DMS153 treated with DMSO at 0.1 percent for 48 hours (cell line): ENCODE measurements around the gene ZKSCAN5.
"Not testable (repeated sequence)": the region's sequence is repeated elsewhere in the genome, so short reads cannot be mapped to it uniquely, and the experiment has no call there.

Experiments used
- DNase-seq: peaks from one replicate; lab custom pipeline; 2025; ENCODE audit not compliant: unreplicated experiment; lab: John Stamatoyannopoulos, UW

The ZKSCAN5 gene

GRCh38 chr7:99497766-99498545 is 6.5 kb upstream of the ZKSCAN5 start:
- DNase-seq, result no peak

- no peak for DNase-seq
Observed at GRCh38 chr7:99498546-99498944, 5.9 kb upstream of the ZKSCAN5 start.

DNA sequence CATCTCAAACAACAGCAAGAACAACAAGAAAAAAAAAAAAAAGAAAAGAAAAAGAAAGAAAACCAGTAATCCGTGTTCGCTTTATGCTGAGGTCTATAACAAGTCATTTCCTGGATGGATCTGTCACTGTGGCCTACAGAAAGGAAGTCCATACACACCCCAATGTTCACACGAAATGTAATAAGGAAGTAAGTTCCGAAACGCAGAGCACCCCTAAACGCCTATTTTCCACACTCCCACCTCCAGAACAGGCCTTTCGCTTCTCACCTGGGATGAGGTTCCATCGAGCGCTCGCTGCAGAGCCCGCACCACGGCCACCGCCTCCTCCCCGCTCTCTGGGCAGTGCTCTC is 5.1 kb upstream of the ZKSCAN5 start:
- no peak for DNase-seq

DNA sequence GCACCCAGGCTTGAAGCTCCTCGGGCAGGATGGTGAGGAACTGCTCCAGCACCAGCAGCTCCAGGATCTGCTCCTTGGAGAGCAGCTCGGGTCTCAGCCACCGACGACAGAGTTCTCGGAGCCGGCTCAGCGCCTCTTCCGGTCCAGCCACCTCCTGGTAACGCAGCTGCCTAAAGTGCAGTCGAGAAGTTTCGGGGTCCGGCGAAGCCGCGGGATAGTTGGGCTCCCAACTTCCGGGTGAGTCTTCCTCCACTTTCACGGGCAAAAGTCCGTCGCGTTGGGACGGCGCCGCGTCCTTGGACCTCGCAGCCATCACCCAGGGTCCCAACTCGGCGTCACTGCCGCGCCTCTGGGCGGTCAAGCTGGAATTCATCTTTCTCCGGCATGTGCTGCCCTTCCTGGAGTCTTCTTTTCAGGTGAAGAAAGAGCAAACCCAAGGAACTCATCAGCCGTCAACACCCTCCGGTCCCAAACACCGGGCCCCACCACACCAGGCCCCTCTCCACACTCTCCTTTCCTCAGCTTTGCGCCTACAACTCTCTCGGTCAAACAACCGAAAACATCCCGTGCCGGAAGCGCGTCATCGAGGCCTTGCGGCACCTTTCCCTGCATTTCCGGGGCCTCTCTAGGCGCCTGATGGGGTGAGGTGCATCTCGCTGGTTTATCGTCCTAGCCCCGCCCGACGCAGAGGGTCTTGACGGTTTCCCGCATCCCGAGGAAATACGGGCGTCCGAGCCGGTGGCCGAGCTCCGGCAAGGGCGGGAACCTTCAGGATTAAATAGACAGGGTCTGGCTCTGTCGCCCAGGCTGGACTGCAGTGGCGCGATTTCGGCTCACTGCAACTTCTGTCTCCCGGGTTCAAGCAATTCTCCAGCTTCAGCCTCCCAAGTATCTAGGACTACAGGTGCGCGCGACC is 4.5 kb upstream of the ZKSCAN5 start, which contains the start of gene ZNF394:
TSS of gene ZNF394 (minus strand) at position 561 of the 916 bp plus-strand sequence. CDS start at position 373, 188 bp downstream.
- DNase-seq, result peak; percentile 87

GRCh38 chr7:99500637-99501009 is 3.8 kb upstream of the ZKSCAN5 start:
- no peak for DNase-seq

DNA sequence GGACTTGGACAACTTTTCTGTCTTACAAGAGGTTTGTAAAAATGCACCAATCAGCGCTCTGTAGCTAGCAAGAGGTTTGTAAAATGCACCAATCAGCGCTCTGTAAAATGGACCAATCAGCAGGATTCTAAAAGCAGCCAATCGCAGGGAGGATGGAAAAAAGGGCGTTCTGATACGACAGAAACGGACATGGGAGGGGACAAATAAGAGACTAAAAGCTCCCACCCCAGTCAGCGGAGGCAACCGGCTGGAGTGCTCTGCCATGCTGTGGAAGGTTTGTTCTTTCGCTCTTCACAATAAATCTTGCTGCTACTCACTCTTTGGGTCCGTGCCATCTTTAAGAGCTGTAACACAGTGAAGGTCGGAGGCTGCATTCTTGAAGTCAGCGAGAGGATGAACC is 3.2 kb upstream of the ZKSCAN5 start:
- DNase-seq, result not testable (repeated sequence)

GRCh38 chr7:99504281-99504602 is 220 bp upstream of the ZKSCAN5 start:
- DNase-seq, result no peak

DNA sequence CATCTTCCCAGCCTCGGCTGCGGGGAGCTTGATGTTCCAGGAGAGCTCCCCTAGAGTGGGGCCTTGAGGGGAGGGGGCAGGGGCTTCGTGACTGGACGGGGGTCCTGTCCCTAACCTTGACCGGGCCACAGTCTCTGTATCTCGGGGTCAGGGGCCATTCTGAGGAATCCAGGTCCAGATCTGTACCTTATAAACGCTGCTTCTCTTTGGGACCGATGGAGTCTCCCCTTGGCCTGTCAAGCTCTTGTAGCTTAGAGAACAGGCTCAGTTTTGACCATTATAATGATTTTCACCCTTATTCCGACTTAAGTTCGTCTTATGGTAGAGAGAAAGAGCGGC is 831 bp downstream of the ZKSCAN5 start:
- no peak for DNase-seq

- DNase-seq, result no peak
Observed at GRCh38 chr7:99514050-99514449, 9.6 kb downstream of the ZKSCAN5 start.

DNA sequence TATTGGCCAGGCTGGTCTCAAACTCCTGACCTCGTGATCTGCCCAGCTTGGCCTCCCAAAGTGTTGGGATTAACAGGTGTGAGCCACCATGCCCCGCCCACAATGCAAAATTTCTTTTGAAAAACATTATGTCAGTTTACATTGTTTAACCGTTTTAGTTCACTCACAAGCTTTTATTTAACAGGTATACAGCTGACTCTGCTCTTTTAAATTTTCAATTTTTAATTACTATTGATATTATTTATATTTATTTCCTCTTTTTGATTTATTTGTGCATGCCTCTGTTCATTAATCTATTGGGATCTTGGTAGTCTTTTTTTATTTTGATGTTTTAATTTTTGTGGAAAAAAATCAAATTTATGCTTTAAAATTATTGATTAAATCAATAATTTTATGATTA is 16.9 kb downstream of the ZKSCAN5 start:
- no peak for DNase-seq

GRCh38 chr7:99525713-99526440 is 21.4 kb downstream of the ZKSCAN5 start:
- DNase-seq, result no peak

DNA sequence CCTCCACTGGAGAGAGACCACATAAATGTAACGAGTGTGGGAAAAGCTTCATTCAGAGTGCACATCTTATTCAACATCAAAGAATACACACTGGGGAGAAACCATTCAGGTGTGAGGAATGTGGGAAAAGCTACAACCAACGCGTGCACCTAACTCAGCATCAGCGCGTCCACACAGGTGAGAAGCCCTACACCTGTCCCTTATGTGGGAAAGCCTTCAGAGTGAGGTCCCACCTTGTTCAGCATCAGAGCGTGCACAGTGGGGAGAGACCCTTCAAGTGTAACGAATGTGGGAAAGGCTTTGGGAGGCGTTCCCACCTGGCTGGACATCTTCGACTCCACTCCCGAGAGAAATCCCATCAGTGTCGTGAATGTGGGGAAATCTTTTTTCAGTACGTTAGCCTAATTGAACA is 26.9 kb downstream of the ZKSCAN5 start:
- DNase-seq, result no peak

DNA sequence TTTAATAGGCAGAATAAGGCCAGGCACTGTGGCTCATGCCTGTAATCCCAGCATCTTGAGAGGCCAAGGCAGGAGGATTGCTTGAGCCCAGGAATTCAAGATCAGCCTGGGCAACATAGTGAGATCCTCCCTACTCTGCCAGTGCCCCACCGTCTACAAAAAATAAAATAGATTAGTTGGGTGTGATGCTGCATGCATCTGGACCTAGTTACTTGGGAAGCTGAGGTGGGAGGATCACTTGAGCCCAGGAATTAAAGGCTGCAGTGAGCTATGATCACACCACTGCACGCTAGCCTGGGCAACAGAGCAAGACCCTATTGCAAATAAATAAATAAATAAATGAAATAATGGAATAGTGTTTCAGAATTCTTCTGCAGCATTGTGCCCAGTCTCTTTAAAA is 31.2 kb downstream of the ZKSCAN5 start:
- no peak for DNase-seq

GRCh38 chr7:99539213-99539811 is 34.9 kb downstream of the ZKSCAN5 start:
- no peak for DNase-seq

- DNase-seq, result no peak
Observed at GRCh38 chr7:99540542-99540941, 36.1 kb downstream of the ZKSCAN5 start.

DNA sequence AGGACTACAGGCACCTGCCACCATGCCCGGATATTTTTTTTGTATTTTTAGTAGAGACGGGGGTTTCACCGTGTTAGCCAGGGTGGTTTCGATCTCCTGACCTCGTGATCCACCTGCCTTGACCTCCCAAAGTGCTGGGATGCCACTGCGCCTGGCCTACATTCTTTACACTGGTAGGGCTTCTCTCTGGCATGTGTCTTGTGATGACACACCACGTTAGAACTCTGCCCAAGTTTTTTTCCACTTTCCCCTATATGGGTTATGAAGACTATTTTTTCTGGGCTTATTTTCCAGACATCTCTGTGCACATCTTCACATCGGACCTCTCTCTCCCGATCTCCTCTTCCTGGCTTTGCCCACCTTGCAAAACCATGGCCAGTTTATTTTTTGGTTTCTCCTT is 36.8 kb downstream of the ZKSCAN5 start:
- DNase-seq, result no peak

DNA sequence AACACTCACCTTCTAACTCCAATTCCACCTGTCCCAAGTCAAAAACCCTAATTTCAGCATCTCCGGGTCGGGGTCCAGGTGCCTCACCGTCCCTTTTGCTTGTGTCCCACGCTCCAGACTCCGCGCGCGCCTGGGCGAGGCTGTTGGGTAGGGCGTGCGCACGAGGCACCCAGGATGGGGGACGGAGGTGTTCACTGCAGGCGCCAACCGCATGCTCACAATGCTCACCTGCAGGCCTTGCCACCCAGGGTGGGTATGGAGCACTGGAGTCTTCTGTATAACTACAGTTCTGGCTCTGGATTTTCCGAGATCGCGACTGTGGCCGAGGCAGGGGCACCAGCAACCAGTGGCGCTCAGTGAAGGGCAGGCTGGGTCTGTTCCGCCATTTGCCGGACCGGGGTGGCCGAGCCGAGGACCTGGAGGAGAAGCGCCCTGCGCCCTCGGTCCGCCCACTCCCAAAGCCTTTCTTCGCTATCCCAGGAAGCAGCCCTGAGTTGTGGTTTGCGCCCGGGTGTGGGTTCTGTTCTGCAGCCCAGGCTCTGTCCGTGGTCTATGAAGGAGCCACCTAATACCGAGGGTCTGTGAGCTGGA is 38.7 kb downstream of the ZKSCAN5 start:
- no peak for DNase-seq

DNA sequence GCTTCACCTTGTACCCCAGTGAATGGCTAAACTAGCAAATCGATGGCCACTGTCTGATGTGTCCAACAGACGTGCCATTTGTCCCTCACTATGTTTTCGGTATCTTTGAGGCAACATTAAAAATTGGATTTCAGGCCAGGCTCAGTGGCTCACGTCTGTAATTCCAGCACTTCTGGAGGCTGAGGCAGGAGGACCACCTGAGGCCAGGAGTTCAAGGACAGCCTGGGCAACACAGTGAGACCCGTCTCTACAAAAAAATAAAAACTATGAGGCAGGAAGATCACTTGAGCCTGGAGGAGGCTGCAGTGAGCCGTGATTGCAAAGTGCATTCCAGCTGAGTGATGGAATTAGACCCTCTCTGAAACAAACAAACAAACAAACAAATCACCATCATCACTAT is 39.5 kb downstream of the ZKSCAN5 start:
- no peak for DNase-seq

DNA sequence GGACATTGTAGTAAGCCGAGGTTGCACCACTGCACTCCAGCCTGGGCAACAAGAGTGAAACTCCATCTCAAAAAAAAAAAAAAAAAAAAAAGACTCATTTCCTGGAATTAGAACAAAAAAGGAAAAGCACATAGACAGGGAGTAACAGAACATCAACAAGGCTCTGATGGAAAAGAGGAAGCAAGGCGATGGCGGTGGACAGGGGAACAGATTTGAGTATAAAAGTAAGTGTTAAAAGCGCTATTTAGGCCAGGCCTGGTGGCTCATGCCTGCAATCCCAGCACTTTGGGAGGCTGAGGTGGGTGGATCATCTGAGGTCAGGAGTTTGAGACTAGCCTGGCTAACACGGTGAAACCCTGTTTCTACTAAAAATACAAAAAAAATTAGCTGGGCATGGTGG is 40.8 kb downstream of the ZKSCAN5 start:
- DNase-seq, result not testable (repeated sequence)

GRCh38 chr7:99549545-99549944 is 45.1 kb downstream of the ZKSCAN5 start:
- DNase-seq, result not testable (repeated sequence)

- DNase-seq, result no peak
Observed at GRCh38 chr7:99551334-99551733, 46.9 kb downstream of the ZKSCAN5 start.
